SU-DHL-6 (cell line): Measurements from ENCODE around the gene TRPM2.

Experiments used
- H2AFZ ChIP-seq: fragments of 200-600 bp; sonication (generic); 2 replicates; pipeline ENCODE4 v1.6.1; 2014; ENCODE audit warnings: low read depth, mild to moderate bottlenecking, moderate library complexity, mixed read lengths, antibody characterized with exemption, low read length; ENCODE audit not compliant: severe bottlenecking
- H3F3A ChIP-seq: fragments of 200-600 bp; shearing (Covaris generic); 2 replicates; pipeline ENCODE4 v1.6.0; 2016; ENCODE audit warnings: antibody characterized with exemption, mild to moderate bottlenecking; ENCODE audit not compliant: insufficient read depth
- H3K27ac ChIP-seq: fragments of 200-600 bp; sonication (generic); 2 replicates; pipeline ENCODE4 v1.5.1; 2016; ENCODE audit warnings: low read depth, mild to moderate bottlenecking, low read length, moderate library complexity, mixed read lengths
- H3K27me3 ChIP-seq: fragments of 200-600 bp; sonication (generic), shearing (Covaris generic); 2 replicates; pipeline ENCODE4 v1.6.0; 2014; ENCODE audit warnings: mild to moderate bottlenecking, low read length
- H3K36me3 ChIP-seq: fragments of 200-600 bp; sonication (generic); 2 replicates; pipeline ENCODE4 v1.6.1; 2014; ENCODE audit warnings: mild to moderate bottlenecking, low read length, mixed read lengths
- H3K4me2 ChIP-seq: fragments of 300-600, 200-600 bp; shearing (Covaris generic), sonication (generic); 2 replicates; pipeline ENCODE4 v1.6.0; 2014; ENCODE audit warnings: low read length, low read depth, mild to moderate bottlenecking; ENCODE audit not compliant: poor library complexity, severe bottlenecking
- H3K4me3 ChIP-seq: fragments of 200-600 bp; sonication (generic); 2 replicates; pipeline ENCODE4 v1.5.1; 2014; ENCODE audit warnings: antibody characterized with exemption, low read length, mild to moderate bottlenecking, mixed read lengths; ENCODE audit not compliant: insufficient read depth, poor library complexity, severe bottlenecking
- H3K79me2 ChIP-seq: fragments of 200-600 bp; sonication (generic); 2 replicates; pipeline ENCODE4 v1.6.1; 2014; ENCODE audit warnings: mild to moderate bottlenecking, low read length, moderate library complexity; ENCODE audit not compliant: insufficient read depth
- H3K9ac ChIP-seq: fragments of 200-600 bp; sonication (generic); 2 replicates; pipeline ENCODE4 v1.7.0; 2014; ENCODE audit warnings: mild to moderate bottlenecking, low read length
- H3K9me2 ChIP-seq: fragments of 200-600 bp; sonication (generic); replicated peaks from 2 replicates; pipeline ENCODE4 v1.6.1; 2014; ENCODE audit warnings: low read length; ENCODE audit not compliant: insufficient read depth
- H3K9me3 ChIP-seq: fragments of 200-600 bp; sonication (generic); 2 replicates; pipeline ENCODE4 v1.6.1; 2014; ENCODE audit warnings: low read length, mixed read lengths; ENCODE audit not compliant: insufficient read depth
- H4K20me1 ChIP-seq: fragments of 200-600 bp; sonication (generic); 2 replicates; pipeline ENCODE4 v1.6.1; 2014; ENCODE audit warnings: low read depth, mild to moderate bottlenecking, antibody characterized with exemption, low read length, moderate library complexity, mixed read lengths
- EZH2phosphoT487 ChIP-seq: fragments of 200-600 bp; sonication (generic), shearing (Covaris generic); conservative IDR thresholded peaks from 2 replicates; pipeline ENCODE4 v1.6.1; 2018; ENCODE audit warnings: mild to moderate bottlenecking, antibody characterized with exemption, low read length, moderate library complexity, mixed read lengths
- TF ChIP-seq, protein P1 (sequence below): fragments of 200-600 bp; sonication (generic); IDR thresholded peaks from one replicate; pipeline ENCODE4 v1.5.1; 2017; ENCODE audit warnings: antibody characterized with exemption, mild to moderate bottlenecking, low read length, moderate library complexity; ENCODE audit not compliant: insufficient read depth, poor library complexity, severe bottlenecking

Gene TRPM2

GRCh38 chr21:44349416-44349846 lies 4.0 kb upstream of the TRPM2 start:
- no peak overlapping the region for H2AFZ ChIP-seq
- no peak overlapping the region for H3K9ac ChIP-seq
- H3K79me2 ChIP-seq: no peaks in the 10 kb centered on the region
- H3K9me2 ChIP-seq: no peaks in the 10 kb centered on the region
- H3F3A ChIP-seq: no peaks in the 10 kb centered on the region
- H3K4me3 ChIP-seq: no peak overlapping the region
- H3K36me3 ChIP-seq: no peaks in the 10 kb centered on the region
- TF ChIP-seq, protein P1, sequence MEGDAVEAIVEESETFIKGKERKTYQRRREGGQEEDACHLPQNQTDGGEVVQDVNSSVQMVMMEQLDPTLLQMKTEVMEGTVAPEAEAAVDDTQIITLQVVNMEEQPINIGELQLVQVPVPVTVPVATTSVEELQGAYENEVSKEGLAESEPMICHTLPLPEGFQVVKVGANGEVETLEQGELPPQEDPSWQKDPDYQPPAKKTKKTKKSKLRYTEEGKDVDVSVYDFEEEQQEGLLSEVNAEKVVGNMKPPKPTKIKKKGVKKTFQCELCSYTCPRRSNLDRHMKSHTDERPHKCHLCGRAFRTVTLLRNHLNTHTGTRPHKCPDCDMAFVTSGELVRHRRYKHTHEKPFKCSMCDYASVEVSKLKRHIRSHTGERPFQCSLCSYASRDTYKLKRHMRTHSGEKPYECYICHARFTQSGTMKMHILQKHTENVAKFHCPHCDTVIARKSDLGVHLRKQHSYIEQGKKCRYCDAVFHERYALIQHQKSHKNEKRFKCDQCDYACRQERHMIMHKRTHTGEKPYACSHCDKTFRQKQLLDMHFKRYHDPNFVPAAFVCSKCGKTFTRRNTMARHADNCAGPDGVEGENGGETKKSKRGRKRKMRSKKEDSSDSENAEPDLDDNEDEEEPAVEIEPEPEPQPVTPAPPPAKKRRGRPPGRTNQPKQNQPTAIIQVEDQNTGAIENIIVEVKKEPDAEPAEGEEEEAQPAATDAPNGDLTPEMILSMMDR: no peak
- TF ChIP-seq EZH2phosphoT487: no peak
- no peak overlapping the region for H3K27ac ChIP-seq
- no peaks in the 10 kb centered on the region for H4K20me1 ChIP-seq
- no peak overlapping the region for H3K4me2 ChIP-seq
- H3K9me3 ChIP-seq: no peaks in the 10 kb centered on the region
- H3K27me3 ChIP-seq: no peaks in the 10 kb centered on the region

GRCh38 chr21:44349847-44350772 lies 3.3 kb upstream of the TRPM2 start:
- Histone ChIP-seq H3K9ac (no peak overlapping the region), H3K9me3 (no peaks in the 10 kb centered on the region), H4K20me1 (no peaks in the 10 kb centered on the region), H3K79me2 (no peaks in the 10 kb centered on the region), H3K27ac (no peak overlapping the region), H3K4me2 (no peak overlapping the region), H2AFZ (no peak overlapping the region), H3K4me3 (no peak overlapping the region), H3F3A (no peaks in the 10 kb centered on the region), H3K36me3 (no peaks in the 10 kb centered on the region), H3K9me2 (no peaks in the 10 kb centered on the region), H3K27me3 (no peaks in the 10 kb centered on the region)
- TF ChIP-seq, protein P1: no peak

DNA sequence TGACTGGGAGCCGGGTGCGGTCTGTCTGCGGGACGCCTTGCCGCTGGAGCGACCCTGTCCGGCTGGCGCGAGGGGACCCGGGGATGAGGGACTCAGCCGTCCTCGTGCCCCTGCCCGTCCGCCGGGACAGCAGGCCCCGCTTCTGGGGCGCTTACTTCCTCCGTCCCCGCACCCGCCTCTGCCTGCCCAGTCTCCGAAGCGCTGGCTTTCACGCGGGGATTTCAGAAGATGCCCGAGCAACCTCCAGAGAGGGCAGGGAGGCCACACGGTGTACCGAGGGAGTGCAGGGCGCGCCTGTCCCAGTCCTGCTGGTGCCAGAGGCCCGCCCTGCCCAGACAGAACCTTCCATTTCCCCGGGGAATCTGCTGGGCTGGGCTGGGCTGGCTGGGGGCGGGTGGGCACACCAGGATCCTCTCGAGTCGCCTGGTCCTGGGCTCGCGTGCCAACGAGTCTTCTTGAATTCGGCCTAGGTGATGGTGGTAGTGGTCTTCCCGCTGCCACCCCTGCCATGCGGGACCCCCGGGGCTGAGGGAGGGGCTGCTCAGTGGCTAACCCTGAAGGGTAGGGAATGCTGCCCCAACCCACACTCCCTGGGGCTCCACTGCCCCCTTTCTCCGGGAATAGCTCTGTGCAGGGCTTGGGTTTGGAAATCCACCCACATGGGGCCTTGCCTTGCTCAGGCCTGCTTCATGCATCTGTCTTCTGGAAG lies 2.5 kb upstream of the TRPM2 start:
- no peaks in the 10 kb centered on the region for H3K36me3 ChIP-seq
- no peaks in the 10 kb centered on the region for H3K9me3 ChIP-seq
- H3K9ac ChIP-seq: no peak overlapping the region
- H3K4me2 ChIP-seq: no peak overlapping the region
- H3K27ac ChIP-seq: no peak overlapping the region
- no peaks in the 10 kb centered on the region for H3K9me2 ChIP-seq
- H3K4me3 ChIP-seq: no peak overlapping the region
- H2AFZ ChIP-seq: no peak overlapping the region
- TF ChIP-seq EZH2phosphoT487: no peak
- TF ChIP-seq, protein P1: no peak
- no peaks in the 10 kb centered on the region for H4K20me1 ChIP-seq
- H3K27me3 ChIP-seq: no peaks in the 10 kb centered on the region
- no peaks in the 10 kb centered on the region for H3K79me2 ChIP-seq
- H3F3A ChIP-seq: no peaks in the 10 kb centered on the region
